Erythroblast (primary cell): ENCODE results near the gene PCK1.
"Not testable (repeated sequence)": the region's sequence is repeated elsewhere in the genome, so short reads cannot be mapped to it uniquely, and the experiment has no call there.

ENCODE experiments used
- DNase-seq, 2 experiments: peaks; one replicate each; lab custom pipeline; 2025; lab: John Stamatoyannopoulos, UW
- GATA1 ChIP-seq: IDR thresholded peaks from 2 replicates; pipeline ENCODE4 v1.6.1; 2011; ENCODE audit warnings: low read depth, mild to moderate bottlenecking, control low read depth, low read length, moderate library complexity
- POLR2A ChIP-seq: IDR thresholded peaks from 2 replicates; pipeline ENCODE4 v1.6.1; 2011; ENCODE audit warnings: mild to moderate bottlenecking, low read length

The PCK1 gene

DNA sequence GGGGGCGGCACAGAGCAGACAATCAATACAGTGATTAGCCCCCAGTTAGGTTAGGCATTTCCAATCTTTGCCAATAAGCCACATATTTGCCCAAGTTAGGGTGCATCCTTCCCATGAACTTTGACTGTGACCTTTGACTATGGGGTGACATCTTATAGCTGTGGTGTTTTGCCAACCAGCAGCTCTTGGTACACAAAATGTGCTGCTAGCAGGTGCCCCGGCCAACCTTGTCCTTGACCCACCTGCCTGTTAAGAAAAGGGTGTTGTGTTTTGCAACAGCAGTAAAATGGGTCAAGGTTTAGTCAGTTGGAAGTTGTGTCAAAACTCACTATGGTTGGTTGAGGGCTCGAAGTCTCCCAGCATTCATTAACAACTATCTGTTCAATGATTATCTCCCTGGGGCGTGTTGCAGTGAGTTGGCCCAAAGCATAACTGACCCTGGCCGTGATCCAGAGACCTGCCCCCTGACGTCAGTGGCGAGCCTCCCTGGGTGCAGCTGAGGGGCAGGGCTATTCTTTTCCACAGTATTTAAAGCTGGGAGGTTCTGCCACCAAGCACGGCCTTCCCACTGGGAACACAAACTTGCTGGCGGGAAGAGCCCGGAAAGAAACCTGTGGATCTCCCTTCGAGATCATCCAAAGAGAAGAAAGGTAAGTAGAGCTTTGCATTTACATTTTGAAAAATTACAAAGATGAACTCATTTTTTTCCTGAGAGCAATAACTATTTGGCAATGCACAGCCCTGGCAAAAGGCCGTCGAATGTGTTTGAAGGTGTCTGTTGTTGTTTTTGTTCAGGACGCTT lies at the start of gene PCK1:
TSS of gene PCK1 (plus strand) at position 557 of the 802 bp plus-strand sequence. CDS start 302 bp downstream, outside the sequence.
- DNase-seq: peak; percentile 95
- TF ChIP-seq POLR2A (peak; percentile 36), GATA1 (no peak)

DNA sequence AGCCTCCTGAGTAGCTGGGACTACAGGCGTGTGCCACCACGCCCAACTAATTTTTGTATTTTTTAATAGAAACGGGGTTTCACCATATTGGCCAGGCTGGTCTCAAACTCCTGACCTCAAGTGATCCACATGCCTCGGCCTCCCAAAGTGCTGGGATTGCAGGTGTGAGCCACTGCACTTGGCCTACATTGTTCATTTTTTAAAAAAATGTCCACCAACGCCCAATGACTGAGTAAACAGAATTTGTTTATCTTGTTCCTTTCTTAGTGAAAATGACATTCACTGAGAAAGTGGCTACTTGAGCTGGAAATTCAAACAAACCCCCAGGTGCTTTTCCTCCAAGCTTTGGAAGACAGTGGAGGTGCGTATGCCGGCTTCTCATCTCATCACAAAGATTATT lies 49.2 kb upstream of the PCK1 start:
- DNase-seq: not testable (repeated sequence)

DNA sequence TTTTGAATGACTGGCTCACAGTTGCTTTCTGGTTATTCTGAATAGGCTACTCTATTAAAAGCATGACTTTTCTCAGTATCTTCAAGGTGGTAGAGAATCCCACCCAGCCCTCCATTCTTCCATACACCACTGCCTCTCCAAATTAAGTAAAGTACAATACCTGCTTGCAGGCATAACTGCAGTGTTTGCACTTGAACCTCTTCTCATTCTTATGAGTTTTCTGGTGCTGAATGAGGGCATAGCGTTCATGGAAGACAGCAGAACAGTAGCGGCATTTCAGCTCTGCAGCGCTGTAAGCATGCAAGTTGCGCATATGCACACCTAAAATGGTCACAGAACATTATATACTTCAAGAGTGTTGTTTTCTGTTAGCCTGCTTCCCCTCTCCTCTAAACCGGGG lies 48.5 kb upstream of the PCK1 start:
- TF ChIP-seq POLR2A: no peak
- TF ChIP-seq GATA1: no peak
- no peak for DNase-seq

DNA sequence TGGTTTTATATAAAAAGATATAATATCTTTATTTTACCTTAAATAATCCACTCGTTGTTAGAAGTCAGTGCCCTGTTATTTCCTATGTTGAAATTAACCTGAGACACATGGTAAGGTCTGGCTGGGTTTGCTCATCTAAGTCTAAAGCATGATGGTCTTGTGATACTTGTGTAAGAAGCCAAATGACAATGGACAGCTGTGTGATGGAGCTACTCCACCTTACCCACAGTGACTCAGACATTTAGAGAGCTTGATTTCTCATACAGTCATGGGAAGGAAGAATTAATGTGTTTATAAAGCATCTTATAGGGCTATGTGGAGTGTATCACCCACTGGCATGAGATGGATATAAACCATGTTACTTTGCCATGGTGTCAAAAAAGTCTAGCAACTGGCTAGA lies 47.7 kb upstream of the PCK1 start:
- TF ChIP-seq POLR2A (no peak), GATA1 (no peak)
- no peak for DNase-seq

DNA sequence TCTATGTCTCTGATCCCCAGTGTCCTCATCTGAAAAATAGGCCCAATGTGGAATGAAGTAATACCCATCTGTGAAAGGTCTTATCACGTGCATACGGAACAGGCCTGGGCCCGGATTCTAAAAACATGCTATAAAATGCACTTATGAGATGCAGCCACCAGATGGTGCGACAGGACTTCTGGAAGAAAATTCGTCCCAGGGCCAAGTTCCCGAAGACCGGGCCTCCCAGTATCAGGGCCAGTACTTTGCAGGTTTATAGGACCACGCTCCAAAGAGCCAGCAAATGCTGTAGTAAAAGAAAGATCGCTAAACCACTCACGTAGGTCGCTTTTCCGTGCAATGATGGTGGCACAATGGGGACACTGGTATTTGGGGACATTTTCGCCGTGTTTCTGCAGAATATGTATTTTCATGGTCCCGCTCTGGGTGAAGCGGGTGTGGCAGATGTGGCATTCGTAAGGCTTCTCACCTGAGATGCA lies 46.6 kb upstream of the PCK1 start:
- peak; percentile 74 to 85 for DNase-seq
- no peak for TF ChIP-seq POLR2A
- no peak for TF ChIP-seq GATA1

DNA sequence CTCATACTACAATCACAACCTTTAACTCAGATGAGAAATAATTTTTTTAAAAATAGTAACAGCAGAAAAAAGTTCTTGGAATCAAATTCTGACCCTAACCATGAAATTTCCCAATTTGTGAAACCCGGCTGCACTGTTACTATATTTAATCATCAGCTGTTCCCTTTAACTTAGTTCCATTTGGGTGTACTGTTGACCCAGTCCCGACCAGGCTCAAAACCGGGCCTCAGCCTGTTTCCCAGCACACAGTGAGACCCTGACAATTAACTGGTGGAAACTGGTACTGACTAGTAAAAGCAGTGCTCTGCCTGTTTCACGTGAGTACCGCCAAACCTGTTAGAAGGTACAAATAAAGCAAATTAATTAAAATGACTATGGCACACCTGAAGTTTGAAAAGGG lies 43.0 kb upstream of the PCK1 start:
- no peak for DNase-seq
- TF ChIP-seq POLR2A (no peak), GATA1 (no peak)

DNA sequence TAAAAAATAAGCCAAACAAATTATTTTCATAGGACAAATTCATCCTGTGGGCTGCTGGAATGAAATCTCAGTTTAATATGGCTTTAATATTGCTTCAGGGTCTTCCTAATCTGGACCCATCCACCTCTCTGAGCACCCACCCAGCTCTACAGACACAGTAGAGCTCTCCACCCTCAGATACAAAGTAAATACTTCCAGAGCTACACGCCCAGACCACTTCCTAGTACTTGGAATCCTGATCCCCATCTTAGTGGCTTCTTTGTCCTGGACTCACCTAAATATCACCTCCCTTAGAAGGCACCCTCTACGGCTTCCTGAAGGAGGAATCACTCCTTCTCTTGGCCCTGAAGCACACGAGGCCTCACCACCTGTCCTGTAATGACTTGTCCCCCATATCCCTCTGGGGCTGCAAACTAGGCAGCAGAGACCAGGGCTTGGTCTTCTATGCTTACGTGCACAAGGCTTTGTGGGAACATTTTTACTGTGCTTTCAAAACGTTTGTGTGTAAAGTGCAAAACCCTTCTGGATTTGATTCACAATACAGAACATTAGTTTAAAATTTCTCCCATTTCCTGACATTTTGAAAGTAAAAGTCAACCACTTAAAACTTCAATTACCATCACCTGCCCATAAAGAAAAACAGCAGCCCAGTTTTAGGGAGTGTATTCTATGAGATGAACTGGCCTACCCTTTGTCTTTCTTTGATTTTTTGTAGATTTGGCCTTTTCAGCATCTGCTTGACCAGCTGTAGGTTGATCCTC lies 38.4 kb upstream of the PCK1 start:
- no peak for DNase-seq
- TF ChIP-seq GATA1 (no peak), POLR2A (no peak)

DNA sequence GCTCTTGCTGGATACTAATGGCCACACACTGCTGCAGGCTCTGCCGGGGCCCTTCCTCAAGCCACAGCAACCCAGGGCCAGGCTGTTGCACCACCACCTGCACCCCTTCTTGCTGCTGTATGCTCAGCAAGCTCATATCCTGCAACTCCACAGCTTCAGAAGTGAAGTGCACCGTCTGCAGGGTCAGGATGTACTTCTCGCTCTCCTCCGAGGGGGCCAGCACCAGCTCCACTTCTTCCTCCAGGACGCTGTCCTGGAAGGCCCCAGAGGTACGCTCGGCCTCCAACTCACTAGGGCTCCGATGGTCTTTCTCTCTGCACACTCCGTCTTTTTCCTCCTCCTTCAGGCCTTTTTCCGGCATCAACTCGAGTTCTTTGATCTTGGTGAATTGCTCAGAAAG lies 37.1 kb upstream of the PCK1 start:
- TF ChIP-seq GATA1 (no peak), POLR2A (no peak)
- no peak for DNase-seq

DNA sequence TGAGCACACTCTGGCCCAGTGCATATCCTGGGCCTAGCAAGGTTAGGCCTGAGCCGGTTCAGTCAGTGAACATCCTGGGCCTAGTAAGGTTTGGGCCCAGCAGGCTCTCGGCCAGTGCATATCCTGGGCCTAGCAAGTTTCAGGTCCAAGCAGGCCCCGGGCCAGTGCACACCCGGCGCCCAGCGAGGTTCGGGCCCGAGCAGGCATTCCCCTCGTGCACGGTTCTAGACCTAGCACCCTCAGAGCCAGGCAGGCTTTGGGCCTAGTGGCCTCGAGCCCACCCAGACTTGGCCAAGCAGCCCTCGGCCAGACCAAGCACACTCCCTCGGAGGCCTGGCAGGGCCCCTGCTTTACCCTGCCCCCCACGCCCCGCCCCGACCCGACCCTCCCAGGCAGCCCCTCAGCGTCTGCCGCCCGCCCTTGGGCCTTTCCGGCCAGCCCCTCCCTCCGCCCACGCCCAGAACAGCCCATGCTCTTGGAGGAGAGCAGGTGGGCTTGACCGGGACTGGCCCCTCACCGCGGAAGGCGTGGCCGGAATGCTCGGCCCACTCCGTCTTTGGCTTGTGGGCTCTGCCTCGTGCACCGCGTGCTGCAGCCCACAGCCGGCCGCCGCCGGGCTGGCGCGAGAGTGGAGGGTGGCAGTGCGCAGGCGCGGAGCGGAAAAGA lies 36.3 kb upstream of the PCK1 start, which contains the start of gene CTCFL:
TSS of gene CTCFL (minus strand) at position 630 of the 666 bp plus-strand sequence. CDS start 935 bp downstream, outside the sequence.
- no peak for TF ChIP-seq GATA1
- TF ChIP-seq POLR2A: no peak

DNA sequence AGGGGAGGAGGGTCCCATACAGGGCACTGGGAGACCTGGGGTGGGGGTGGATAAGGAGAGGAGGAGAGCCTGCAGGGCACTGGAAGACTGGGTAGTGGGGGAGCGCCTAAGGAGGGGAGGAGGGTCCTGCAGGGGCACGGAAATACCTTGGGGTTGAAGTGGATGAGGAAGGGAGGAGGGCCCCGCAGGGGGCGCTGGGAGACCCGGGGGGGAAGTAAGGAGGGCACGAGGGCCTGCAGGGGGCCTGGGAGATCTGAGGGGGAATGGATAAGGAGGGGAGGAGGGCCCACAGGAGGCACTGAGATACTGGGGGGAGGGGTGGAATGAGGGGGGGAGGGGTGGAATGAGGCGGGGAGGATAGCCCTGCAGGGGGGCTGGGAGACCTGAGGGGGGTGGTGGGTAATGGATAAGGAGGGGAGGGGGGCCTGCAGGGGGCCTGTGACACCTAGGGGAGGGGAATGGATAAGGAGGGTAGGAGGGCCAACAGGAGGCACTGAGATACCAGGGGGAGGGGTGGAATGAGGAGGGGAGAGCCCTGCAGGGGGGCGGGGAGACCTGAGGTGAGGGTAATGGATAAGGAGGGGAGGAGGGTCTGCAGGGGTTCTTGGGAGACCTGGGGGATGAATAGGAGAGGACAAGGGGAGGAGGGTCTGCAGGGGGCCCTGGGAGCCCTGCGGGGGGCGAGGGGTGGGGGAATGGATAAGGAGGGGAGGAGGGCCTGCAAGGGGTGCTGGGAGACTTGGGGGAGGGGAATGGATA lies 35.4 kb upstream of the PCK1 start:
- TF ChIP-seq POLR2A (no peak), GATA1 (no peak)
- no peak for DNase-seq

More for the DNA sequence above, 36.3 kb upstream of the PCK1 start, which contains the start of gene CTCFL:
- no peak for DNase-seq

DNA sequence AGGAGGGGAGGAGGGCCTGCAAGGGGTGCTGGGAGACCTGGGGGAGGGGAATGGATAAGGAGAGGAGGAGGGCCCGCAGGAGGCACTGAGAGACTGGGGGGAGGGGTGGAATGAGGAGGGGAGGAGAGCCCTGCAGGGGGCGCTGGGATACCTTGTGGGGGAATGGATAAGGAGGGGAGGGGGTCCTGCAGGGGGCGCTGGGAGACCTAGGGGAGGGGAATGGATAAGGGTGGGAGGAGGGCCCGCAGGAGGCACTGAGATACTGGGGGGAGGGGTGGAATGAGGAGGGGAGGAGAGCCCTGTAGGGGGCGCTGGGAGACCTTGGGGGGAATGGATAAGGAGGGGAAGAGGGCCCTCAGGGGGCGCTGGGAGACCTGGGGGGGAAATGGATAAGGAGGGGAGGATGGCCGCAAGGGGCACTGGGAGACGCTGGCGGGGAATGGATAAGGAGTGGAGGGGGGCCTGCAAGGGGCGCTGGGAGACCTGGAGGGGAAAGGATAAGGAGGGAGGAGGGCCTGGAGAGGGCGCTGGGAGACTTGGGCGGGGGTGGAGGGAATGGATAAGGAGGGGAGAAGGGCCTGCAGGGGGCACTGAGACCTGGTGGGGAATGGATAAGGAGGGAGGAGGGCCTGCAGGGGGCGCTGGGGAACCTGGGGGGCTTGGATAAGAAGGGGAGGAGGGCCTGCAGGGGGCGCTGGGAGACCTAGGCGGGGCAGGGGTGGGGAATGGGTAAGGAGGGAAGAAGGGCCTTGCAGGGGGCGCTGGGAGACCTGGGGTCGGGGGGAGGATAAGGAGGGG lies 34.6 kb upstream of the PCK1 start:
- peak; percentile 74 to 87 for DNase-seq
- TF ChIP-seq POLR2A (no peak), GATA1 (no peak)

DNA sequence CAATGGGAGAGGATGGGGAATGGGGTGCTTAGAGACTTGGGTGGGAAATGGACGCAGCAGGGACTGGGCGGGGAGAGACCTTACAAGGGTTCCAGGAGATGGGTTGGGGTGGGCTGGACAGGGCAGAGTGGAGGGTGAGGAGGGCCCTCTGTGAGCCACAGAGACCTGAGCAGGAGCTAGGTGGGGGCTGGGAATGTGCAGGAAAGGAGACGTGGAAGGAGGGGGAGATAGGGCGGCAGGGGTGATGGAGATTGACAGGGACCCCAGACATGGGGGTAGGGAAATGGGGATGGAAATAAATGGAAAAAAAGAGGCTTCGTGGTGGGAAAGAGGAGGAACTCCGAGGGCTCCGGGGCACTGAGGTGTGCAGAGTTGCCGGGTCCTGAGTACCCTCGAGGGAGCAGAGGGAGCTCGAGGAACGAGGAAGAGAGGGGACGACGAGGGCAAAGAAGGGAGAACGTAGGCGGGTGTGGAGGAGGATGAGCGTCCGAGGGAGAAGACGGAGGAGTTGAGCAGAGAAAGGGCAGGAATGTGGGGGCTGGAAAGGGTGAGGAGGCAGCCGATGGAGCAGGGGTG lies 33.9 kb upstream of the PCK1 start:
- no peak for TF ChIP-seq GATA1
- TF ChIP-seq POLR2A: no peak

More for the DNA sequence above, 33.9 kb upstream of the PCK1 start:
- DNase-seq: no peak
